ENCODE measurements around the gene TAF1C. TPM values are rescaled to one million over a fixed set of nuclear protein-coding genes. Genes with fewer than 3 reads are reported as not detected.

Gene TAF1C
- total RNA-seq, 1 donor from 2014 or later, result 22.8 TPM

Other genes starting within 250 kb of the TAF1C start
- gene OSGIN1, start 233.8 kb downstream of the TAF1C start, total RNA-seq, result 0.30 TPM
- 0.39 TPM for gene NECAB2, start 218.8 kb downstream of the TAF1C start, total RNA-seq
- not detected for gene SLC38A8, start 144.3 kb downstream of the TAF1C start, total RNA-seq
- gene MBTPS1, start 70.1 kb downstream of the TAF1C start, total RNA-seq, result 66.1 TPM
- gene HSDL1, start 41.9 kb downstream of the TAF1C start, total RNA-seq, result 22.1 TPM
- gene DNAAF1, start 41.7 kb downstream of the TAF1C start, total RNA-seq, result not detected
- gene ADAD2, start 4.1 kb upstream of the TAF1C start, total RNA-seq, result 0.39 TPM
- gene KCNG4, start 53.0 kb upstream of the TAF1C start, total RNA-seq, result not detected
- 5.8 TPM for gene WFDC1, start 107.8 kb upstream of the TAF1C start, total RNA-seq
- gene ATP2C2, start 181.5 kb upstream of the TAF1C start, total RNA-seq, result 25.9 TPM